ENCODE measurements around the gene PSIP1. TPM values are rescaled to one million over a fixed set of nuclear protein-coding genes. Genes with fewer than 3 reads are reported as not detected.

Gene PSIP1
- total RNA-seq, 2 donors from 2014 or later, result 226 to 257 TPM

- no peak overlapping the region for H3K4me3 ChIP-seq (ENCODE audit: low read length)
- no peak for DNase-seq
- H3K27me3 ChIP-seq (ENCODE audit: control insufficient read depth, insufficient read depth, low read length, poor library complexity, severe bottlenecking), result no peaks in the 10 kb centered on the region
- no peaks in the 10 kb centered on the region for H3K27me3 Mint-ChIP-seq (ENCODE audit: insufficient read depth)
- no peak overlapping the region for H3K4me3 Mint-ChIP-seq
- no peak for TF ChIP-seq CTCF (conservative IDR thresholded peaks at IDR 0.05)
- H3K36me3 ChIP-seq (ENCODE audit: control insufficient read depth, insufficient read depth, low read length), result peaks cover 22% of the 10 kb centered on the region
- H3K4me1 ChIP-seq (ENCODE audit: control insufficient read depth, insufficient read depth, low read length), result no peaks in the 10 kb centered on the region
- WGBS, 2 experiments (ENCODE audit: insufficient coverage in 1 of 2, insufficient read length in 1 of 2), result 87 to 94% methylated on average over 4 to 6 of the region's 6 CpGs
- H3K9me3 Mint-ChIP-seq, result no peaks in the 10 kb centered on the region
- H3K27ac Mint-ChIP-seq, result peak overlapping the region; percentile 95
- peaks cover 19% of the 10 kb centered on the region for H3K36me3 Mint-ChIP-seq (ENCODE audit: low read depth)
- H3K4me1 Mint-ChIP-seq, result peaks cover 21% of the 10 kb centered on the region
- no peak overlapping the region for H3K9ac ChIP-seq (ENCODE audit: extremely low read depth, low read length, poor library complexity, severe bottlenecking)
- H3K9me3 ChIP-seq (ENCODE audit: control insufficient read depth, low read length), result no peaks in the 10 kb centered on the region
- no peak overlapping the region for H3K27ac ChIP-seq (ENCODE audit: low read depth, low read length)
These were observed 89.2 kb downstream of the PSIP1 start for GRCh38 chr9:15421532-15421931.

- peaks cover 13% of the 10 kb centered on the region for H3K36me3 Mint-ChIP-seq (ENCODE audit: low read depth)
- Histone ChIP-seq H3K27me3 (ENCODE audit: control insufficient read depth, insufficient read depth, low read length, poor library complexity, severe bottlenecking) (no peaks in the 10 kb centered on the region), H3K4me3 (ENCODE audit: low read length) (no peak overlapping the region), H3K4me1 (ENCODE audit: control insufficient read depth, insufficient read depth, low read length) (no peaks in the 10 kb centered on the region), H3K36me3 (ENCODE audit: control insufficient read depth, insufficient read depth, low read length) (peaks cover 14% of the 10 kb centered on the region), H3K27ac (ENCODE audit: low read depth, low read length) (no peak overlapping the region), H3K9ac (ENCODE audit: extremely low read depth, low read length, poor library complexity, severe bottlenecking) (no peak overlapping the region), H3K9me3 (ENCODE audit: control insufficient read depth, low read length) (no peaks in the 10 kb centered on the region)
- H3K4me3 Mint-ChIP-seq, result no peak overlapping the region
- no peaks in the 10 kb centered on the region for H3K9me3 Mint-ChIP-seq
- 59 to 81% methylated on average over 3 to 4 of the region's 5 CpGs for WGBS, 2 experiments (ENCODE audit: insufficient coverage in 1 of 2, insufficient read length in 1 of 2)
- TF ChIP-seq CTCF (conservative IDR thresholded peaks at IDR 0.05), result no peak
- no peak overlapping the region for H3K27ac Mint-ChIP-seq
- no peak for DNase-seq
- H3K4me1 Mint-ChIP-seq, result peaks cover 21% of the 10 kb centered on the region
- no peaks in the 10 kb centered on the region for H3K27me3 Mint-ChIP-seq (ENCODE audit: insufficient read depth)
These were observed 90.0 kb downstream of the PSIP1 start for GRCh38 chr9:15420796-15421195.

- Mint-ChIP-seq H3K4me1 (peaks cover 14% of the 10 kb centered on the region), H3K27ac (peak overlapping the region; percentile 52), H3K27me3 (ENCODE audit: insufficient read depth) (no peaks in the 10 kb centered on the region), H3K9me3 (peaks cover 5% of the 10 kb centered on the region), H3K36me3 (ENCODE audit: low read depth) (no peaks in the 10 kb centered on the region), H3K4me3 (no peak overlapping the region)
- TF ChIP-seq CTCF (conservative IDR thresholded peaks at IDR 0.05), result no peak
- 75 to 88% methylated on average over 6 of the region's 6 CpGs for WGBS, 2 experiments (ENCODE audit: insufficient coverage in 1 of 2, insufficient read length in 1 of 2)
- H3K9me3 ChIP-seq (ENCODE audit: control insufficient read depth, low read length), result peaks cover 11% of the 10 kb centered on the region
- no peaks in the 10 kb centered on the region for H3K36me3 ChIP-seq (ENCODE audit: control insufficient read depth, insufficient read depth, low read length)
- H3K4me3 ChIP-seq (ENCODE audit: low read length), result no peak overlapping the region
- no peaks in the 10 kb centered on the region for H3K4me1 ChIP-seq (ENCODE audit: control insufficient read depth, insufficient read depth, low read length)
- H3K27ac ChIP-seq (ENCODE audit: low read depth, low read length), result no peak overlapping the region
- H3K27me3 ChIP-seq (ENCODE audit: control insufficient read depth, insufficient read depth, low read length, poor library complexity, severe bottlenecking), result no peaks in the 10 kb centered on the region
- H3K9ac ChIP-seq (ENCODE audit: extremely low read depth, low read length, poor library complexity, severe bottlenecking), result no peak overlapping the region
- peak; percentile 58 for DNase-seq
These were observed 93.1 kb downstream of the PSIP1 start for GRCh38 chr9:15417626-15418025.
